ENCODE data around the gene APOA4. TPM values are rescaled to one million over a fixed set of nuclear protein-coding genes. Genes with fewer than 3 reads are reported as not detected.

APOA4 gene
- total and polyA plus RNA-seq, 2 donors (not counting 1 experiment from before 2014, with no cell fraction given), result not detected

GRCh38 chr11:116811194-116811593 is 11.9 kb downstream of the APOA4 start:
- no peak overlapping the region for H3K9ac ChIP-seq (ENCODE audit: low read length)
- ChIA-PET CTCF (no interaction called here), POLR2A (no interaction called here)
- no peak overlapping the region for H3K4me3 ChIP-seq (ENCODE audit: control extremely low read depth in 1 of 5, extremely low read depth in 1 of 5, insufficient read depth in 1 of 5, low read depth in 2 of 5, low read length in 4 of 5)
- H3K4me2 ChIP-seq (replicated peaks; ENCODE audit: low read depth, low read length, poor library complexity, severe bottlenecking), result no peak overlapping the region
- no peaks in the 10 kb centered on the region for H4K20me1 ChIP-seq (ENCODE audit: control insufficient read depth, insufficient read depth, low read length, poor library complexity, severe bottlenecking)
- H3K9me3 ChIP-seq (ENCODE audit: control extremely low read depth in 1 of 3, control insufficient read depth in 2 of 3, insufficient read depth in 1 of 3, low read length in 2 of 3), result no peaks in the 10 kb centered on the region
- peaks cover 0 to 3% (median 0%) of the 10 kb centered on the region in 4 experiments for H3K27me3 ChIP-seq (replicated peaks in 1 of 4; ENCODE audit: control extremely low read depth in 1 of 4, control insufficient read depth in 3 of 4, insufficient read depth in 4 of 4, low read length in 3 of 4)
- H3K4me1 Mint-ChIP-seq, result no peaks in the 10 kb centered on the region
- H2AFZ ChIP-seq (ENCODE audit: insufficient read depth, low read depth, low read length, poor library complexity, severe bottlenecking), result no peak overlapping the region
- no peak overlapping the region for H3K27ac Mint-ChIP-seq
- H3K27me3 Mint-ChIP-seq, result peaks cover 15% of the 10 kb centered on the region
- intact Hi-C loops (cut with micrococcal nuclease), result no loop called here
- WGBS (ENCODE audit: insufficient coverage), result 100% methylated on average over 1 of the region's 3 CpGs
- no peak overlapping the region for H3K27ac ChIP-seq (ENCODE audit: low read length in 2 of 2)
- H3K9me3 Mint-ChIP-seq (ENCODE audit: insufficient read depth), result no peaks in the 10 kb centered on the region
- TF ChIP-seq EZH2 (IDR thresholded peaks at IDR 0.05; ENCODE audit: borderline replicate concordance, insufficient read depth, low read depth, low read length, poor library complexity, severe bottlenecking) (no peak), CTCF (IDR thresholded peaks at IDR 0.05) (no peak)
- DNase-seq, result no peak
- no peak overlapping the region for H3K4me3 Mint-ChIP-seq
- H3K36me3 ChIP-seq (replicated peaks in 1 of 2; ENCODE audit: control extremely low read depth in 1 of 2, control insufficient read depth in 1 of 2, extremely low read depth in 1 of 2, insufficient read depth in 2 of 2, low read length in 1 of 2), result no peaks in the 10 kb centered on the region
- no peaks in the 10 kb centered on the region for H3K4me1 ChIP-seq (ENCODE audit: control insufficient read depth in 2 of 2, insufficient read depth in 2 of 2, low read length in 2 of 2)
- H3K79me2 ChIP-seq (ENCODE audit: control insufficient read depth, insufficient read depth, low read length), result no peaks in the 10 kb centered on the region
- no peak for ATAC-seq (ENCODE audit: low read depth)

GRCh38 chr11:116808262-116809175 is 14.6 kb downstream of the APOA4 start:
- Mint-ChIP-seq H3K27ac (no peak overlapping the region), H3K9me3 (ENCODE audit: insufficient read depth) (no peaks in the 10 kb centered on the region)
- CTCF ChIA-PET, result no interaction called here

More at GRCh38 chr11:116808262-116809175, 14.6 kb downstream of the APOA4 start:
- no peak for ATAC-seq (ENCODE audit: low read depth)
- H3K79me2 ChIP-seq (ENCODE audit: control insufficient read depth, insufficient read depth, low read length), result no peaks in the 10 kb centered on the region
- H3K27me3 Mint-ChIP-seq, result peaks cover 22% of the 10 kb centered on the region
- H3K4me3 Mint-ChIP-seq, result no peak overlapping the region
- H3K27me3 ChIP-seq (replicated peaks in 1 of 4; ENCODE audit: control extremely low read depth in 1 of 4, control insufficient read depth in 3 of 4, insufficient read depth in 4 of 4, low read length in 3 of 4), result peaks cover 0 to 3% (median 0%) of the 10 kb centered on the region in 4 experiments
- no peaks in the 10 kb centered on the region for H3K36me3 ChIP-seq (replicated peaks in 1 of 2; ENCODE audit: control extremely low read depth in 1 of 2, control insufficient read depth in 1 of 2, extremely low read depth in 1 of 2, insufficient read depth in 2 of 2, low read length in 1 of 2)
- no peaks in the 10 kb centered on the region for H3K4me1 Mint-ChIP-seq
- no peak for DNase-seq
- H4K20me1 ChIP-seq (ENCODE audit: control insufficient read depth, insufficient read depth, low read length, poor library complexity, severe bottlenecking), result no peaks in the 10 kb centered on the region
- H3K9ac ChIP-seq (ENCODE audit: low read length), result no peak overlapping the region
- WGBS (ENCODE audit: insufficient coverage), result 84% methylated on average over 7 of the region's 14 CpGs
- no peak overlapping the region for H3K4me2 ChIP-seq (replicated peaks; ENCODE audit: low read depth, low read length, poor library complexity, severe bottlenecking)
- H2AFZ ChIP-seq (ENCODE audit: insufficient read depth, low read depth, low read length, poor library complexity, severe bottlenecking), result no peak overlapping the region
- POLR2A ChIA-PET, result no interaction called here
- H3K9me3 ChIP-seq (ENCODE audit: control extremely low read depth in 1 of 3, control insufficient read depth in 2 of 3, insufficient read depth in 1 of 3, low read length in 2 of 3), result no peaks in the 10 kb centered on the region
- intact Hi-C loops (cut with micrococcal nuclease), result no loop called here
- no peak for TF ChIP-seq CTCF (IDR thresholded peaks at IDR 0.05)
- no peak for TF ChIP-seq EZH2 (IDR thresholded peaks at IDR 0.05; ENCODE audit: borderline replicate concordance, insufficient read depth, low read depth, low read length, poor library complexity, severe bottlenecking)
- H3K27ac ChIP-seq (ENCODE audit: low read length in 2 of 2), result no peak overlapping the region
- H3K4me3 ChIP-seq (ENCODE audit: control extremely low read depth in 1 of 5, extremely low read depth in 1 of 5, insufficient read depth in 1 of 5, low read depth in 2 of 5, low read length in 4 of 5), result no peak overlapping the region
- H3K4me1 ChIP-seq (ENCODE audit: control insufficient read depth in 2 of 2, insufficient read depth in 2 of 2, low read length in 2 of 2), result no peaks in the 10 kb centered on the region
